ENCODE measurements around the gene NPIPA1.
"Not testable (repeated sequence)": the region's sequence is repeated elsewhere in the genome, so short reads cannot be mapped to it uniquely, and the experiment has no call there.

GRCh38 chr16:14922968-14923367, 14.3 kb upstream of the NPIPA1 start:
- TF ChIP-seq CTCF (conservative IDR thresholded peaks at IDR 0.05; ENCODE audit: low read length); EZH2phosphoT487 (IDR thresholded peaks at IDR 0.05; ENCODE audit: borderline replicate concordance): not testable (repeated sequence)

Measured in Loucy (cell line).